HG02981 (cell line): ENCODE measurements around the gene ZRANB1.

Experiments used
- ATAC-seq: cut with Tn5 transposase; IDR thresholded peaks from one replicate; pipeline ENCODE4 v1.9.1; 2021; ENCODE audit warnings: mild to moderate bottlenecking, moderate library complexity; ENCODE audit not compliant: unreplicated experiment

Gene ZRANB1

DNA sequence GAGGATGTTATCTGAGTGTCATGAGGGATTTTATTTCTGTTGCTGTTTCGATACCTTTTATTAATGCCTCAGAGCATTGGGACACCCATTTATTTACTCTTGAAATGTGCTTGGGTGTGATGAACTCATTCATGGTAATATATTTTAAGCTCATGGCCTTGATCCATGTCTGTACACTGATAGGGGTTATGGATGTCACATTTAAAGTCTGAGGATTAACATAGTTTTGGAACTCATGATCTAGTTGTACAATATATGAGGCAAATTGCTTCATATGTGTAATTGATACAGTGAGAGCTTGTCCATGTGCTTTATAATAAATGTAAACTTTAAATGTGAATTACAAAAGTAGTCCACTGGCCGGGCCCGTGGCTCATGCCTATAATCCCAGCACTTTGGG lies 23.0 kb upstream of the ZRANB1 start:
- ATAC-seq: no peak

DNA sequence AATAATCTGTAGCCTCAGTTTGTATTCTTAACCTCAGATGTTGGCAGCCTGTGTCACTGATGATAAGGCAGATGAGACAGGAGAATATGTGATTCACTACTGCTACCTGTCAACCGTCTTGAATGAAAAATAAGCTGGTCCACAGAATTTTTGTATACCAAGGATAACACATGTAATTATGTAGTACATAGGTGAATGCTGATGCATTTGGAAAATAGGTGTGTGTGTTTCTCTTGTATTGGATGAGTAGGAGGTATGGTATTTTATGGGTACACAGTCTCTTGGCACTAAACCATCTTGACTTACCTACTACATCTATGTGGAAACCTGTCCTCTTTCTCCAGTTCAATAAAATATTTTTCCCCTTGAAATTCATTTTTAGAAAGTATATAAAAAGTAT lies 20.7 kb upstream of the ZRANB1 start:
- no peak for ATAC-seq

GRCh38 chr10:124923684-124924083 lies 18.2 kb upstream of the ZRANB1 start:
- ATAC-seq: no peak

GRCh38 chr10:124926548-124926947 lies 15.4 kb upstream of the ZRANB1 start:
- ATAC-seq: no peak

- ATAC-seq: no peak
Measured at GRCh38 chr10:124928087-124928486, 13.8 kb upstream of the ZRANB1 start.

- ATAC-seq: no peak
Measured at GRCh38 chr10:124928545-124928944, 13.4 kb upstream of the ZRANB1 start.

DNA sequence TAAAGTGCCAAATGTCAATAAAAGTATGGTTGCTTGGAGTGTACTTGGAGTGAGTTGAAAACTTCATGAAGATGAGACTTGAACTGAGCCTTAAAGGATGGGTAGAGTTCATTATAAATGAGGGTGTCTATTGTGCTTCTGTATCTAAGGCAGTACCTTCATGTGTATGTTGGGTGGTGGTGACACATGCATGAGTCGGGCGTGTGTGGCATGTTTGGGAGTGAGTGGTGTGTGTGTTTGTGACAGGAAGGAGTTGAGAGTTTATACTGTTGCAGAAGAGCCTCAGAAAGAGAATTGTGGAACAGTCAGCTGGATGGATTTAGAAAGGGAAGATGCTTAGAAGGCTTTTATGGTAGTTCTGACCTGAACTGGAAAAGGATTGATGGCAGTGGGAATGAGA lies 6.0 kb upstream of the ZRANB1 start:
- ATAC-seq: no peak

DNA sequence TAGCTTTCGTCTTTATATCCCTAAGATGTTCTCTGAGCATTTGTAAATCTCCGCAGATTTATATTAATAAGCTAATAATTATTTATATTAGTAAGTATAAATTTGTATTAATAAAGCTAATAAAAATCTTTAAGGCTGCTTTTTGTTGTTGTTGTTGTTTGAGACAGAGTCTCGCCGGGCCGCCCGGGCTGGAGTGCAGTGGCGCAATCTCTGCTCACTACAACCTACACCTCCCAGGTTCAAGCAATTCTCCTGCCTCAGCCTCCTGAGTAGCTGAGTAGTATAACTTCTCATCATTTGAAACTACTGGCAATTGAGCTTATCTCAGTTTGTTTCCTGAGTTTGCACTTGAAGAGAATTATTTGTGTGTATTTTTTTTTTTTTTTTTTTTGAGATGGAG lies 5.1 kb upstream of the ZRANB1 start:
- no peak for ATAC-seq

- no peak for ATAC-seq
Measured at GRCh38 chr10:124939290-124939689, 2.6 kb upstream of the ZRANB1 start.

DNA sequence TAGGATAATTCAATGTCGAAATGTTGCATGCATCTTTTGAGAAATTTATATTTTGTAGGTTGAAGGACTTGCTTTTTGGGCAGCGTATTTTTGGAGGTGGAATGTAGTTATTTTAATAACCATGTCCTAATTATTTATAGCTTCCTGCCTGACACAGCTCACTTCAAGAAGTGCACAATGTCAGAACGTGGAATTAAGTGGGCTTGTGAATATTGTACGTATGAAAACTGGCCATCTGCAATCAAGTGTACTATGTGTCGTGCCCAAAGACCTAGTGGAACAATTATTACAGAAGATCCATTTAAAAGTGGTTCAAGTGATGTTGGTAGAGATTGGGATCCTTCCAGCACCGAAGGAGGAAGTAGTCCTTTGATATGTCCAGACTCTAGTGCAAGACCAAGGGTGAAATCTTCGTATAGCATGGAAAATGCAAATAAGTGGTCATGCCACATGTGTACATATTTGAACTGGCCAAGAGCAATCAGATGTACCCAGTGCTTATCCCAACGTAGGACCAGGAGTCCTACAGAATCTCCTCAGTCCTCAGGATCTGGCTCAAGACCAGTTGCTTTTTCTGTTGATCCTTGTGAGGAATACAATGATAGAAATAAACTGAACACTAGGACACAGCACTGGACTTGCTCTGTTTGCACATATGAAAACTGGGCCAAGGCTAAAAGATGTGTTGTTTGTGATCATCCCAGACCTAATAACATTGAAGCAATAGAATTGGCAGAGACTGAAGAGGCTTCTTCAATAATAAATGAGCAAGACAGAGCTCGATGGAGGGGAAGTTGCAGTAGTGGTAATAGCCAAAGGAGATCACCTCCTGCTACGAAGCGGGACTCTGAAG lies 620 bp downstream of the ZRANB1 start:
- ATAC-seq: no peak

- ATAC-seq: no peak
Measured at GRCh38 chr10:124943301-124944092, 1.6 kb downstream of the ZRANB1 start.

DNA sequence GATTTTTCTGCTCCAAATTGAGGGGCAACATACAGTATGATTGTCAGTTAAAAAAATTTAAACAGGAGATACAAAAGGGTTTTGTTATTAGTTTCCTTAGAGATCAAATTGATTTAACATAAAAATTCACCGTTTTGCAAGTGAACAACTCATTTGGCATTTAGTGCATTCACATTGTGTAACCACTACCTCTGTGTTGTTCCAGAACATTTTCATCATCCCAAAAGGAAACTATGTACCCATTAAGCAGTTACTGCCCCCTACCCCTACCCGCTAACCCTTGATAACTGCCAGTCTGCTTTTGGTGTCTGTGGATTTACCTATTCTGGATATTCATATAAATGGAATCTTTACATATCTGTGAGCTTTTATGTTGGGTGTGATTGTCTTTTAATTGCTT lies 3.1 kb downstream of the ZRANB1 start:
- no peak for ATAC-seq

DNA sequence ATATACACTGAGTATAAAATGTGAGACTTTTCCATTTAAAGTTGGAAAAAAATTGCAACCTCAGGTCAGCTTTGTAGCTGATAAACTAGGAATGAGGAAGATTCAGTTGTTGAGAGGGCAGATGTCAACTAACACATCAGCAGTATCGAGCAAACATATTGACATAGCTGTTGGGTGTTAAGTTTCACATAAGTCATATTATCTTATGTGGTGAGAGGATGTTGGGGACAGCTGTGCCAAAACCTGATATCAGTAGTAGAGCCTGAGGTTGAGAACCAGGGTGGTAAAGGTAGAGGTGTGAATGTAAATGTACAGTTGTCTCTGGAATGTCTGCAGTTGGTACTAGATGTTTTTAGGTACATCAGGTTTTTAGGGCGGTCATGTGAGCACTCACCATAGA lies 5.0 kb downstream of the ZRANB1 start:
- ATAC-seq: no peak

DNA sequence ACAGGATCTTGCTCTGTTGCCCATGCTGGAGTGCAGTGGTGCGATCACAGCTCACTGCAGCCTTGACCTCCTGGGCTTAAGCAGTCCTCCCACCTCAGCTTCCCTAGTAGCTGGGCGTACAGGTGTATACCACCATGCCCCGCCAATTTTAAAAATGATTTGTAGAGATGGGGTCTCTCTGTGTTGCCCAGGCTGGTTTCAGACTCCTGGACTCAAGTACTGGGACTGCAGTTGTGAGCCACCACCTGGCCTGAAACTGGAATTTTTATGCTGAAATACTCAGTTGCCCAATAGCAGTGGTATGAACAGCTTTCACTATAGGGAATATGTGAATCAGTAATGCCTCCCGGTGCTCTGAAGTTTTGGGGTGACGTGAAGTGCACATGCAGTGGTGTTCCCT lies 7.6 kb downstream of the ZRANB1 start:
- ATAC-seq: no peak

GRCh38 chr10:124952123-124952522 lies 10.2 kb downstream of the ZRANB1 start:
- no peak for ATAC-seq

GRCh38 chr10:124953421-124953820 lies 11.5 kb downstream of the ZRANB1 start:
- no peak for ATAC-seq

DNA sequence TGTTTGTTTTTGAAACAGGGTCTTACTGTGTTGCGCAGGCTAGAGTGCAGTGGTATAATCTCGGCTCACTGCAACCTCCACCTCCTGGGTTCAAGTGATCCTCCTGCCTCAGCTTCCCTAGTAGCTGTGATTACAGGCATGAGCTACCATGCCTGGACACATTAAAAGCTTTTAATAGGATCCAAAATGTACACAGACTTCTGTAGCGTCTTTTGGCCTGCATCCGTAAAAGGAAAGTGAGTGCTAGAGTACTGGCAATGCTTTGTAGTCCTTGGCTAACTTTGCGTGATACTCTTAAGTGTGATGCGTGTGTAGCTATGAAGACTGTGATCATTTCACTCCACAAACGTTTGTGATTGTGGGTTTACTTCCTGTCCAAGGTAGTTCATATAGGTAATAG lies 13.3 kb downstream of the ZRANB1 start:
- ATAC-seq: no peak

DNA sequence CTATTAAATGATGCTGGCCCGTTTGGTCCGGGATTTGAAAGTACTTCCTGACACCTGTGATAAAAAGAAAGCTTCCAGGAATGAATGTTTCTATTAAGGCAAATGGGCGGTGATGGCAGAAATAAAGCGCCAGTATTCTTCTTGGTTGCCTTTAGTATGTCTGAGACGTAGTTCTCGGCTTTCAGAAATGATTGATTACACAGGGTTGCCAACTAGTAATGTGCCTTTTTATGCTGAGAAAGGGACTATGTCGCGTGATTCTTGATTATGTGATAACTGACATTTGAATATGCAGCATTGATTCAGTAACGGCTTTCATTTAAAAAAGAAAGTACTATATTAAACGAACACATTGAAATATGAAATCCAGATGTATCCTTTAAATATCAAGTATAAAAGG lies 13.9 kb downstream of the ZRANB1 start:
- ATAC-seq: no peak

- ATAC-seq: no peak
Measured at GRCh38 chr10:124956764-124957163, 14.8 kb downstream of the ZRANB1 start.

- no peak for ATAC-seq
Measured at GRCh38 chr10:124957404-124957947, 15.6 kb downstream of the ZRANB1 start.

DNA sequence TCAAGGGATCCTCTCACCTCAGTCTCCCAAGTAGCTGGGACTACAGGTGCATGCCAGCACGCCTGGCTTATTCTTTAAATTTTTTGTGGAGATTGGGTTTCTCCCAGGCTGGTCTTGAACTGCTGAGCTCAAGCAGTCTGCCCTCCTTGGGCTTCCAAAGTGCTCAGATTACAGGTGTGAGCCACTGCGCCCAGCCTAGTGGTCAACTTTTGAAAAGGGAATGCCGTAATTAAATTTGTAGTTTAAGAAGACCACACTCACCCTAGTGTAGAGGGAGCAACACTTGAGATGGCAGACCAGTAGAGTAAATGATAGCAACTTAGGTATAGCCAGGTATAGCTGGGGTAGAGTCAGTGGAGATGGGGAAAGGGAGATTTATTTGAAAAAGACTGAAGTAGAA lies 17.6 kb downstream of the ZRANB1 start:
- ATAC-seq: no peak

GRCh38 chr10:124961248-124961570 lies 19.3 kb downstream of the ZRANB1 start:
- ATAC-seq: no peak
